ENCODE results near the gene FNBP1.

FNBP1 gene

DNA sequence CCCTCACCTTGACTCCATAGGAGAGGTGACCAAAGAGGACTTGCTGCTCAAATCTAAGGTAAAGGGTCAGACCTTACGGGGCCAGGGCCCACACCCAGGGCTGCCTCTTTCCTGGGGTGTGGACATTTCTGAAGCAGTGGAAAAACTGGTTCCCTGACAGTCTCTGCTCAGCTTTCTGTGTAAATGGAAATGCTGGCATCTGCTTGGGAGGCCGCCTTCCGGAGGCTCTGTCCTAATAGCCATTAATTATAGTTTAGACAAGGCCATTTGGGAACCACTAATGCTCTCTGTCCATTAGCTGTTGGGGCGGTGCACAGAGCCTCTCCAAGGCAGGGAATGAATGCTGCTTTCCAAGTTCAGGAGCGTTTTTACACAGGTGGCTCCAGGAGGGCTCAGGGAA lies 190.4 kb downstream of the FNBP1 start:
- TF ChIP-seq ESRRG (CRISPR knock-in tag; IDR thresholded peaks at IDR 0.05) (no peak), ISL1 (CRISPR knock-in tag; IDR thresholded peaks at IDR 0.05) (peak; percentile 31; the same call in 1 of the 2 replicates), ZNF565 (CRISPR knock-in tag; conservative IDR thresholded peaks at IDR 0.05; ENCODE audit: low read depth) (no peak), TOX (CRISPR knock-in tag; IDR thresholded peaks at IDR 0.05; ENCODE audit: borderline replicate concordance) (no peak), TCF4 (CRISPR knock-in tag; IDR thresholded peaks at IDR 0.05; ENCODE audit: borderline replicate concordance) (peak; percentile 36; the same call in 1 of the 2 replicates), ZNF8 (CRISPR knock-in tag; IDR thresholded peaks at IDR 0.05) (no peak), GLIS3 (CRISPR knock-in tag; IDR thresholded peaks at IDR 0.05) (no peak), PPARA (CRISPR knock-in tag; IDR thresholded peaks at IDR 0.05; ENCODE audit: borderline replicate concordance) (no peak), ZFP30 (CRISPR knock-in tag; IDR thresholded peaks at IDR 0.05) (no peak), OSR1 (CRISPR knock-in tag; IDR thresholded peaks at IDR 0.05) (no peak)
- TF ChIP-seq, protein P1, sequence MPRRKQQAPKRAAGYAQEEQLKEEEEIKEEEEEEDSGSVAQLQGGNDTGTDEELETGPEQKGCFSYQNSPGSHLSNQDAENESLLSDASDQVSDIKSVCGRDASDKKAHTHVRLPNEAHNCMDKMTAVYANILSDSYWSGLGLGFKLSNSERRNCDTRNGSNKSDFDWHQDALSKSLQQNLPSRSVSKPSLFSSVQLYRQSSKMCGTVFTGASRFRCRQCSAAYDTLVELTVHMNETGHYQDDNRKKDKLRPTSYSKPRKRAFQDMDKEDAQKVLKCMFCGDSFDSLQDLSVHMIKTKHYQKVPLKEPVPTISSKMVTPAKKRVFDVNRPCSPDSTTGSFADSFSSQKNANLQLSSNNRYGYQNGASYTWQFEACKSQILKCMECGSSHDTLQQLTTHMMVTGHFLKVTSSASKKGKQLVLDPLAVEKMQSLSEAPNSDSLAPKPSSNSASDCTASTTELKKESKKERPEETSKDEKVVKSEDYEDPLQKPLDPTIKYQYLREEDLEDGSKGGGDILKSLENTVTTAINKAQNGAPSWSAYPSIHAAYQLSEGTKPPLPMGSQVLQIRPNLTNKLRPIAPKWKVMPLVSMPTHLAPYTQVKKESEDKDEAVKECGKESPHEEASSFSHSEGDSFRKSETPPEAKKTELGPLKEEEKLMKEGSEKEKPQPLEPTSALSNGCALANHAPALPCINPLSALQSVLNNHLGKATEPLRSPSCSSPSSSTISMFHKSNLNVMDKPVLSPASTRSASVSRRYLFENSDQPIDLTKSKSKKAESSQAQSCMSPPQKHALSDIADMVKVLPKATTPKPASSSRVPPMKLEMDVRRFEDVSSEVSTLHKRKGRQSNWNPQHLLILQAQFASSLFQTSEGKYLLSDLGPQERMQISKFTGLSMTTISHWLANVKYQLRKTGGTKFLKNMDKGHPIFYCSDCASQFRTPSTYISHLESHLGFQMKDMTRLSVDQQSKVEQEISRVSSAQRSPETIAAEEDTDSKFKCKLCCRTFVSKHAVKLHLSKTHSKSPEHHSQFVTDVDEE (CRISPR knock-in tag; IDR thresholded peaks at IDR 0.05), result peak; percentile 57; the same call in 1 of the 2 replicates
- TF ChIP-seq, protein P2, sequence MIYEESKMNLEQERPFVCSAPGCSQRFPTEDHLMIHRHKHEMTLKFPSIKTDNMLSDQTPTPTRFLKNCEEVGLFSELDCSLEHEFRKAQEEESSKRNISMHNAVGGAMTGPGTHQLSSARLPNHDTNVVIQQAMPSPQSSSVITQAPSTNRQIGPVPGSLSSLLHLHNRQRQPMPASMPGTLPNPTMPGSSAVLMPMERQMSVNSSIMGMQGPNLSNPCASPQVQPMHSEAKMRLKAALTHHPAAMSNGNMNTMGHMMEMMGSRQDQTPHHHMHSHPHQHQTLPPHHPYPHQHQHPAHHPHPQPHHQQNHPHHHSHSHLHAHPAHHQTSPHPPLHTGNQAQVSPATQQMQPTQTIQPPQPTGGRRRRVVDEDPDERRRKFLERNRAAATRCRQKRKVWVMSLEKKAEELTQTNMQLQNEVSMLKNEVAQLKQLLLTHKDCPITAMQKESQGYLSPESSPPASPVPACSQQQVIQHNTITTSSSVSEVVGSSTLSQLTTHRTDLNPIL (CRISPR knock-in tag; IDR thresholded peaks at IDR 0.05; ENCODE audit: low read depth), result no peak
- TF ChIP-seq, protein P3, sequence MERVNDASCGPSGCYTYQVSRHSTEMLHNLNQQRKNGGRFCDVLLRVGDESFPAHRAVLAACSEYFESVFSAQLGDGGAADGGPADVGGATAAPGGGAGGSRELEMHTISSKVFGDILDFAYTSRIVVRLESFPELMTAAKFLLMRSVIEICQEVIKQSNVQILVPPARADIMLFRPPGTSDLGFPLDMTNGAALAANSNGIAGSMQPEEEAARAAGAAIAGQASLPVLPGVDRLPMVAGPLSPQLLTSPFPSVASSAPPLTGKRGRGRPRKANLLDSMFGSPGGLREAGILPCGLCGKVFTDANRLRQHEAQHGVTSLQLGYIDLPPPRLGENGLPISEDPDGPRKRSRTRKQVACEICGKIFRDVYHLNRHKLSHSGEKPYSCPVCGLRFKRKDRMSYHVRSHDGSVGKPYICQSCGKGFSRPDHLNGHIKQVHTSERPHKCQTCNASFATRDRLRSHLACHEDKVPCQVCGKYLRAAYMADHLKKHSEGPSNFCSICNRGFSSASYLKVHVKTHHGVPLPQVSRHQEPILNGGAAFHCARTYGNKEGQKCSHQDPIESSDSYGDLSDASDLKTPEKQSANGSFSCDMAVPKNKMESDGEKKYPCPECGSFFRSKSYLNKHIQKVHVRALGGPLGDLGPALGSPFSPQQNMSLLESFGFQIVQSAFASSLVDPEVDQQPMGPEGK (CRISPR knock-in tag; IDR thresholded peaks at IDR 0.05; ENCODE audit: borderline replicate concordance), result no peak
- TF ChIP-seq, protein P4, sequence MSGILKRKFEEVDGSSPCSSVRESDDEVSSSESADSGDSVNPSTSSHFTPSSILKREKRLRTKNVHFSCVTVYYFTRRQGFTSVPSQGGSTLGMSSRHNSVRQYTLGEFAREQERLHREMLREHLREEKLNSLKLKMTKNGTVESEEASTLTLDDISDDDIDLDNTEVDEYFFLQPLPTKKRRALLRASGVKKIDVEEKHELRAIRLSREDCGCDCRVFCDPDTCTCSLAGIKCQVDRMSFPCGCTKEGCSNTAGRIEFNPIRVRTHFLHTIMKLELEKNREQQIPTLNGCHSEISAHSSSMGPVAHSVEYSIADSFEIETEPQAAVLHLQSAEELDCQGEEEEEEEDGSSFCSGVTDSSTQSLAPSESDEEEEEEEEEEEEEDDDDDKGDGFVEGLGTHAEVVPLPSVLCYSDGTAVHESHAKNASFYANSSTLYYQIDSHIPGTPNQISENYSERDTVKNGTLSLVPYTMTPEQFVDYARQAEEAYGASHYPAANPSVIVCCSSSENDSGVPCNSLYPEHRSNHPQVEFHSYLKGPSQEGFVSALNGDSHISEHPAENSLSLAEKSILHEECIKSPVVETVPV (CRISPR knock-in tag; IDR thresholded peaks at IDR 0.05), result no peak
- TF ChIP-seq, protein P5, sequence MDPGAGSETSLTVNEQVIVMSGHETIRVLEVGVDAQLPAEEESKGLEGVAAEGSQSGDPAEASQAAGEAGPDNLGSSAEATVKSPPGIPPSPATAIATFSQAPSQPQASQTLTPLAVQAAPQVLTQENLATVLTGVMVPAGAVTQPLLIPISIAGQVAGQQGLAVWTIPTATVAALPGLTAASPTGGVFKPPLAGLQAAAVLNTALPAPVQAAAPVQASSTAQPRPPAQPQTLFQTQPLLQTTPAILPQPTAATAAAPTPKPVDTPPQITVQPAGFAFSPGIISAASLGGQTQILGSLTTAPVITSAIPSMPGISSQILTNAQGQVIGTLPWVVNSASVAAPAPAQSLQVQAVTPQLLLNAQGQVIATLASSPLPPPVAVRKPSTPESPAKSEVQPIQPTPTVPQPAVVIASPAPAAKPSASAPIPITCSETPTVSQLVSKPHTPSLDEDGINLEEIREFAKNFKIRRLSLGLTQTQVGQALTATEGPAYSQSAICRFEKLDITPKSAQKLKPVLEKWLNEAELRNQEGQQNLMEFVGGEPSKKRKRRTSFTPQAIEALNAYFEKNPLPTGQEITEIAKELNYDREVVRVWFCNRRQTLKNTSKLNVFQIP (CRISPR knock-in tag; IDR thresholded peaks at IDR 0.05; ENCODE audit: borderline replicate concordance, low read depth), result no peak
- ATAC-seq, result no peak

DNA sequence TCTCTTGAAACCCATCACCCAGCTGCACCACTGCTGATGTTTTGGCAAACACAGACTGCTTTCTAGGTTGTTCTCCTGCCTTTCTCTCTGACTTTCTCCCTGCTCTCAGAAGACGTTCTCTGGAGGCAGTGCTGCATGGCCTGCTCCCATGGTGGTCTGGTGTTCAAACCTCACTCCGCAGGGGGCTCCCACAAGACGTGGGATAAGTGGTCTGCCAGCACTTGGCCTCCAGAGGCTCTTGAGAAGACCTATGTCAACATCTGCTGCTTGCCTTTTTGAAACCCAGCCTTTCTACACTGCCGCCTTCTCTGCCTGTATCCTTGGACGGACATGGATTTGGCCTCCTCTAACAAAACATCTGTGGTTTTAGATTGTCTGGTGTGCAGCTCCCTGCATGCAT lies 191.2 kb downstream of the FNBP1 start:
- ATAC-seq, result no peak
- TF ChIP-seq ZNF70 (CRISPR knock-in tag; IDR thresholded peaks at IDR 0.05), result no peak
- TF ChIP-seq OSR1 (CRISPR knock-in tag; IDR thresholded peaks at IDR 0.05), result no peak
- TF ChIP-seq ZNF565 (CRISPR knock-in tag; conservative IDR thresholded peaks at IDR 0.05; ENCODE audit: low read depth), result no peak
- TF ChIP-seq, protein P2 (CRISPR knock-in tag; IDR thresholded peaks at IDR 0.05; ENCODE audit: low read depth), result no peak
- TF ChIP-seq ARNTL (CRISPR knock-in tag; IDR thresholded peaks at IDR 0.05; ENCODE audit: borderline replicate concordance, low read depth), result no peak
- TF ChIP-seq, protein P4 (CRISPR knock-in tag; IDR thresholded peaks at IDR 0.05), result no peak
- TF ChIP-seq TOX (CRISPR knock-in tag; IDR thresholded peaks at IDR 0.05; ENCODE audit: borderline replicate concordance), result no peak

Measured in SK-N-SH treated with all-trans-retinoic acid at 6 μM for 48 hours (cell line).